ENCODE measurements around the gene PNPLA2.
A peak's percentile ranks its signal among the peaks of the same experiment; 100 is the strongest.

Gene PNPLA2

DNA sequence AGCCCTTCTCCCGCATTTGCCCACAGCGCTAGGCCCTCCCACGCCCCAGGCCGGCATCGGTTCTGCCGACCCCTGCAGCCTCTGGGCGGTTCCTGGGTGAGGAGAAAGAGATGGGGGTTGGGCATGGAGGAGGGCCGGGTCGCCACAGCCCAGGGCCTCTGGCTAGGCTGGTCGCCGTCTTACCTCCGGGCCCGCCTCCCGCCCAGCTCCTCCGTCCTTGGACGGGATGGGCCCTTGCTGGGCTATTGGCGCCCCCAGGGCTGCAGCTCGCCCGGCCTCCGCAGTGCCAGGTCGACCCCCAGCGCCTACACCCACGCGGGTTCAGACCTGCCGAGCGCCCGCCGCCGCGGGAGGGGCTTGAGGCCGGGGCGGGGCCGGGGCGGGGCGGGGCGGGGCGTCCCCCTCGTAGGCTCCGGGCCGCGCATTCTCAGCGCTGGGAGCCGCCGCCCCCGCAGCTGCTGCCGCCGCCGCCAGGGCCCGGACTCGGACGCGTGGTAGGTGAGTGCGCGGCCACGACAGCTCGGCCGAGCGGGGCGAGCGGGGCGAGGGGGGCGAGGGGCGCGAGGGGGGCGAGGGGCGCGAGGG is 13.9 kb downstream of the PNPLA2 start, which contains the start of gene CD151:
Gene CD151, plus strand, starts transcription at position 424 of the 585 bp plus-strand sequence. CDS start 3,118 bp downstream, outside the sequence.
- DNase-seq: peak; percentile 63

DNA sequence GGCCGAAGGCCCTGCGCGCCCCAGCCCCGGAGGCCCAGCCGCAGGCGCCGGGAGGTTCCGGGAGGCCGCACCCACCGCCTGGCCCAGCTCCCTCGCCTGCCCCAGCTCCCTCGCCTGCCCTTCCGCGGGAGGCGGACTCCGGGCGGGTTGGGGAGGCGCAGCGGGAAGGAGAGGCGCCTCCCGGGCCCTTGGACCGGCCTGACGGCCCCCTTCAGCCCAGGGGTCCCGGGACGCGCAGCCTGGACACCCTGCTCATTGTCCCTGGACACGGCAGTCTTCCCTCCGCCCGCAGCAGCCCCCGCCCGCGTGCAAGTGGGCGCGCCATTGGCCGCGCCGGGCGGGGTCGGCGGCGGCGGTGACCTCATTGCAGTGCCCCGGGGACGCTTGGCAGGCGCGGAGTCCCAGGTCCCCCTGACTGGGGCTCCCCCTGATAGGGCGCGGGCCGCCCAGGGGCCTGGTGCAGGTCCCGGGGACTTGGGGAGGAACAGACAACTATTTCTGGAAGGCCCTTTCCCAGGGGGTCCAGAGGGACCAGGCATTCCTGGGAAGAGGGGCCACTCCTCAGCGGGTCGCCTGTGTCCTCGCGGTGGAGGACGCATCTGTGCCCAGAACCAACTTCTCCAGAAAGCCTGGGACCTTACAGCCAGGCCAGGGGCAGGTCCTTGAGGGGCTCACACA is 14.5 kb downstream of the PNPLA2 start:
- DNase-seq: peak; percentile 49

DNA sequence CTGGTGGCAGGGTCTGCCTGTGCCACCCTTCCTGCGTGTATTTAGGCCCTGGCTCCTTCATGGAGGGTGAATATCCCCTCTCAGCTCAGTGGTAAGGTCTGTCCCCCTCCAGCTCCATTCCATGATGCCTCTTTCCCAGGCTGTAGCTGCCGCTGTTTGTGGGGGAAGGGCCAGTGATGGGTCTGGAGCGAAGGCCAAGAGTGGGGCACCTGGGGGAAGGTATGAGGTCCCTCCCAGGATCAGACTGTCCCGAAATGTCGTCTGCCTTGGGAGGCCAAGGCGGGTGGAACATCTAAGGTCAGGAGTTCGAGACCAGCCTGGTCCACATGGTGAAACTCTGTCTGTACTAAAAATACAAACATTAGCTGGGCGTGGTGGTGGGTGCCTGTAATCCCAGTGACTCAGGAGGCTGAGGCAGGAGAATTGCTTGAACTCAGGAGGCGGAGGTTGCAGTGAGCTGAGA is 15.2 kb downstream of the PNPLA2 start:
- no peak for DNase-seq

DNA sequence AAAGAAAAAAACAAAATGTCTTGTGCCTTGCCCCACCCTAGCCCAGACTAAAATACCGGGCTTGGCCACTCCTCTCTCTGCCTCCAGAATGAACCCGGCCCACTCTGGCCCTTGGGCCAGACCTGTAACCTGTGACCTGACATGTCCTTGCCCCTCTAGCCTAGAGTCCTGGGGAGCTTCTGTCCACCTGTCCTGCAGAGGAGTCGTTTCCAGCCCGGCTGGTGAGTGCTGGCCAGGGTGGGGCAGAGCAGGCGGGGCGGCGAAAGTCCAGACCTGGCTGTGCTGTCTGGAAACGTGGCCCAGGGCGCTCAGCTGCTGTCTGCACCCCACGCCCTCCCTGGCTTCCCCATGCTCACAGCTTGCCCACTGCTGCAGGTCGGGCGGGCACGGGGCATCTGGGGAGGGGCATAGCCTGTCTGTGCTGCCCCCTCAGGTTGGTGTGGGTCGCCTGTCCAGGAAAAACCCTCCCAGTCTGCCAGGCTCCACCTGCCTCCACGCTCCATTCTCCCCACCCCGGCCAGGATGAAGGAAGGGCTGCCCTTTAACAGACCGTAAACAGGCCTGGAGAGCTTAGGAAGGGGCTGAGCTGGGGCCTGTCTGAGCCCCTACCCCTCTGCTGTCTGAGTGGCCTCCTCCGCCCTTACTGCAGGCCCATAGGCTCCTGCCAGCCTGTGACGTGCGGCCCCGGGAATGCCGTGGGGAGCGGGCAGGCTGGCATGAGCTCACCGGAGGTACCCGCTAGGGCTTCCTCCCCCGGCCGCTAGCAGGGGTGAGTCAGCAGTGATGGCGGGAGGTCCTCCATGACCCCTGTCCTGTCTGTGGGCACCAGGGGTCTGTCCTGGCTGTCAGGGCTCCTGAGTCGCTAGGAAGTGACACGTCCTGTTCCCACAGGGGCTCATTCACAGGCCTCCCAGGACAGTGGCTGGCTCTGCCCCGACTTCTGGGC is 15.9 kb downstream of the PNPLA2 start:
- no peak for DNase-seq

DNA sequence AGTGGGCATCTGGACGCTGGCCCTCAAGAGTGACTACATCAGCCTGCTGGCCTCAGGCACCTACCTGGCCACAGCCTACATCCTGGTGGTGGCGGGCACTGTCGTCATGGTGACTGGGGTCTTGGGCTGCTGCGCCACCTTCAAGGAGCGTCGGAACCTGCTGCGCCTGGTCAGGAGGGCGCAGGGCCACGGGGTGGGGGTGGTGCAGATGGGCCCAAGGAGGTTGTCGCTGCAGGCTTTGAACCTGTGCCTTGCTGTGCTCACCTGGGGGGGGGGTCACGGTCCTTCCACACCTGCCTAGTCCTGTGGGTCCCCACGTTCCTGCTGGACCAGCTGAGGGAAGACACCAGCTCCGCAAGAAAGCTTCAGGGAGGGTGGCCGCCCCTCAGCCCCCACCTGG is 17.6 kb downstream of the PNPLA2 start:
- no peak for DNase-seq

DNA sequence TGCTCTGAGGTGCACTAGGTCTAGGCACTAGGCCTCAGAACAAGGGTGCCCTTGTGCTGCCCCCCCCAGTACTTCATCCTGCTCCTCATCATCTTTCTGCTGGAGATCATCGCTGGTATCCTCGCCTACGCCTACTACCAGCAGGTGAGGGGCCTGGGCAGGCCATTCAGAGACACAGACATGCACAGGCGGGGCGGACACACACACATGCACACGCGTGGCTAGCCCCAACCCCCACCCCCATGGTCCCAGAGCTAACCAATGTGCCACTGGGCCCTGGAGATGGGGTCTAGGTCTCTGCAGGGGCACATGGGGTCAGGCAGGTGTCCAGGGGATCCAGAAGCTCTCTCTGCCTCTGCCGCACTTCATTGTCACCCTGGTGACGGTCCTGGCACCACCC is 18.0 kb downstream of the PNPLA2 start:
- DNase-seq: no peak

DNA sequence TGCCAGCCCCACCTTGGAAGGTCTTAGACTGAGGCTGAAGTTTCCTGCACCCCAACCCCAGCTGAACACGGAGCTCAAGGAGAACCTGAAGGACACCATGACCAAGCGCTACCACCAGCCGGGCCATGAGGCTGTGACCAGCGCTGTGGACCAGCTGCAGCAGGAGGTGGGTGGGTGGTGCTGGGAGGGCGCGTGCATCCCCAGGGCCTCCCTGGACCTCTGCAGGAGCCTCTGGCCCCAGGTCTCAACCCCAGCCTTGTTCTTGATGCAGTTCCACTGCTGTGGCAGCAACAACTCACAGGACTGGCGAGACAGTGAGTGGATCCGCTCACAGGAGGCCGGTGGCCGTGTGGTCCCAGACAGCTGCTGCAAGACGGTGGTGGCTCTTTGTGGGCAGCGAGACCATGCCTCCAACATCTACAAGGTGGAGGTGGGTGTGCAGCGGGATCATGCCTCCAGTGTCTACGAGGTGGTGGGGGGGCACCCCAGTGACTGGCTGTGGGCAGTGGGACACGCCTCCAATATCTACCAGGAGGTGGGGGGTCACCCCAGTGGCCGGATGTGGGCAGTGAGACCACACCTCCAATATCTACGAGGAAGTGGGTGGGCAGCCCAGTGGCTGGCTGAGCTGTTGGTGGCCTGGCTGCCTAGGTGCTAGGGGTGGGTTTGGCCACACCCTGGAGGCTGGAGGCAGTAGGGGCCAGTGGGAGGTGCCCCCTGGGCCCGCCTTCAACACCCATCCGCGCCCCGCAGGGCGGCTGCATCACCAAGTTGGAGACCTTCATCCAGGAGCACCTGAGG is 18.7 kb downstream of the PNPLA2 start:
- DNase-seq: no peak

DNA sequence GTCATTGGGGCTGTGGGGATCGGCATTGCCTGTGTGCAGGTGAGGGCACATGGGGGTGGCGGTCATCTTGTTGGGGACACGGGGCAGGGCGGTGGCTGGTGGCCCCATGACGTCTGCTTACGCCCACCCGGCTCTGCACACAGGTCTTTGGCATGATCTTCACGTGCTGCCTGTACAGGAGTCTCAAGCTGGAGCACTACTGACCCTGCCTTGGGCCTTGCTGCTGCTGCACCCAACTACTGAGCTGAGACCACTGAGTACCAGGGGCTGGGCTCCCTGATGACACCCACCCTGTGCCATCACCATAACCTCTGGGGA is 19.2 kb downstream of the PNPLA2 start:
- no peak for DNase-seq

DNA sequence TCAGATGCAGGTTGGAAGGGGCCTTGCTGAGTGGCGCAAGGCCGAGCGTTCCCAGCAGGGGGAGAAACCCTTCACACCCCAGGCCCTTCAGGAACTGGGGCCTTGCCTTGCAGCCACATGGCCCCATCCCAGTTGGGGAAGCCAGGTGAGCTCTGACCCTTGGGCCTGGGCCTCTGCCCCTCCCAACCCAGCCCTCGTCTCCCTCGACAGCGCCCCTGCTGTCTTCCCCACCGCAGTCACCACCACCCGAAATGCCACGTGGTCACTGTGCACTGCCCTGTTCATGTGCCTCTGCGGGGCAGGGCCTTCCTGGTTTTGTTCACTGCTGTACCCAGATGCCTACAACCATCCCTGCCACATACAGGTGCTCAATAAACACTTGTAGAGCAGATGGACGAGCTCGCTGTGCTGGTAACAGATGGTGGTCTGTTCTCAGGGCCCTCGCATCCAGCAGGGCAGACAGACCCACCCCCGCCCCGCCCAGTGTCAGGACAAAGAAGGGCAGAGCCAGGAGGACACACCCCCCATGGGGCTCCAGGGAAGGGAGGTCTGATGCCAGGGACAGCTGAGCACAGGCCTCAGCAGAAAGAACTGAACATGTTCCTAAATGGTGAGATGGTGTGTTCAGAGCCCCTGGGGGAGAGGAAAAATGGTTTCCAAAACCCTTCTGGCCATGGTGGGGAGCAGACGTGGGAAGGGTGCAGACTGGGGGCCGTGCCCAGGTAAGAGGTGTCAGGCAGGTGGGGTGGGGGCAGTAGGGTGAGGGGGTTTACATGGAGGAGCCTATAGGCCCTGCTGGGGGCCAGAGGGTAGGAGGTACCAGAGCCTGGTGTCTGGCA is 19.9 kb downstream of the PNPLA2 start:
- no peak for DNase-seq

DNA sequence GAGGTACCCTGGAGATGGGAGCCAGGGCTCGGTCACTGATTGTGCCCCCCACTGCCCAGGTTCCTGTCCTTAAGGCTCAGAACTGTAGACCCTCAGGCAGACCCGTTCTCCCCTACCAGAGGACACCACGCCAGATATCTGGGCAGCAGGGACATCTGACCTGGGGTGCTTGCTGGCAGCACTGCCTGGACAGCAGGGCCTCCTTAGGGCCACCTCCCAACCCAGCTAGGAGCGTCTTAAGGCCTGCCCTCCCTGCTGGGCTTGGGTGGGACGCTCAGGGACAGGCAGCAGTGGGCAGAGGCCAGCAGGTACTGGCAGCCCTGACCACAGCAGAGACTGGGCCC is 20.5 kb downstream of the PNPLA2 start:
- no peak for DNase-seq

DNA sequence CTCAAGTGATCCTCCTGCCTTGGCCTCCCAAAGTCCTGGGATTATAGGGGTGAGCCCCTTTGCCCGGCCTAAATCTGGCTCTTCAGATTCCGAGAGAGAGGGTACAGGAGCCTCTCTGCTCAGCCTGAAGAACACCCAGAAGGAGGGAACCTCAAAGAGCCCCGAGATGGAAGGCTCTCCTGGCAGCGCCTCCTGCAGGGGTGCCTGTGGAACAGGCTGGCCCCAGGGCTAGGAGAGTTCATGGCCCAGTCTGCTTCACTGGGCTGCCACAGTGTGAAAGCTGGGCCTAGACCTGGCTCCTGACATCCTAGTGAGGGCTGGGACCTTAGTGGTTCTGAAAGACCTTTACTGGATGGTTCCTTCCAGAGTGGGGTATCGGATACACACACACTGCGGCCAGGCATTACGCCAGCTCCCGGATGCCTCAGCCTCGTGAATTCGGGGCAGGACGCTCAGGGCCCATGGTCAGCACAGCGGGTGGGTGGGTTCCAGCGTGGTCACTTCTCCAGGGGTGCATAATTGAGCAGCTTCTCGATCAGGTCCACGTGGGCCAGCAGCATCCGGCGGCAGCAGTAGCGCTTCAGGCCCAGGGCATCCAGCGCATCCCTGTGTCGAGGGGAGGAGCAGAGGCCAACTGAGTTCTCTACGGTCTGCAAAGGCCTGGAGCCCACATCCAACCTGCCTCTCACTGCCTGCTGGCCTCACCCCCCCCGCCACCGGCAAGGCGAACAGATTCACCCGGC is 21.3 kb downstream of the PNPLA2 start:
- DNase-seq: no peak

DNA sequence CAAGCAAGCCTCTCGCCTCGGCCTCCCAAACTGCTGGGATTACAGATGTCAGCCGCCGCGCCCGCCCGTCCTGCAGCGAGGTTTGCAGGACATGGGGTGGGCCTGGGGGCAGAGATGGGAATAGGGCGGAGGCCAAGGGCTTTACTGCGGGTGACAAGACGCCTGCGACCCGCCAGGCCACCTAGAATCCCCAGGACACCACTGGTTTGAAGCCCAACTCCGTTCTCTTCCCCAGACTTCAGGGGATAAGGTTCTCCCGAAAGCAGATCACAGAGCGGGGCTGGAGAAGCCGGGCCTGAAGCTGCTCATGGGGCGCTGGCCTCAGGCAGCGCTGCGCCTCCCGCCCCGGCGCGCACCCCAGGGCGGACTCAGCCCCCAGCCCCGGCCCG is 23.3 kb downstream of the PNPLA2 start:
- no peak for DNase-seq

DNA sequence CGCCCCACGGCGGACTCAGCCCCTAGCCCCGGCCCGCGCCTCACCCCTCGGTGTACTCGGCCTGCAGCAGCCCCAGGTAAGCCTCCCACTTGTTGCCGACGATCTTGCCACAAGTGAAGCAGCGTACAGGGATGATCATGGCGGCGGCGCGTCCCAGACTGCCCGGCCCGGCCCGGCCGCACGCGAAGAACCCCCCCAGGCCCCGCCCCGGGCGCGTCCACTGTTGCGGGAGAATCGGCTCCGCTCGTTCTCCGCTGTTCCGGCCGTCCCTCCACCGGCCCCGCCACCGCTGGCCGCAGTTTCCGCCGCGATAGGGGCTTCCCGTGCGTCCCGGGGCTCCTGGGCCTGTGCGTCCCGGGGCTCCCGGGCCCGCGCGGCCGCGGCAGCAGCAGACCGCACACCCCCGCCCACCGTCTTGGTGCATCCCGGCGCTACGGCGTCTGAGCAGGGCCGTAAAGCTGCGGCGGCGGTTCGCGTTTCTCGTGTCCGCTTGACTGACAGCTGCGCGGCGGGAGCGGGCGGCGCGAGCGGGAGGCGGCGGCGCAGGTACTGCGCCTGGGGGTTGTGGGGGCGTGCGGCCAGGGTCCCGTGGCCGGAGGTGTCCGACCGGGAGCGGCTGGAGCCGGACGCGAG is 23.8 kb downstream of the PNPLA2 start, which contains the start of the genes POLR2L and TSPAN4:
Gene POLR2L, minus strand, starts transcription at position 160 of the 633 bp plus-strand sequence. Its CDS starts 21 bp downstream, at position 139.
Gene TSPAN4, plus strand, starts transcription at position 483 of the 633 bp plus-strand sequence. CDS start 7,453 bp downstream, outside the sequence.
- DNase-seq: peak; percentile 93

DNA sequence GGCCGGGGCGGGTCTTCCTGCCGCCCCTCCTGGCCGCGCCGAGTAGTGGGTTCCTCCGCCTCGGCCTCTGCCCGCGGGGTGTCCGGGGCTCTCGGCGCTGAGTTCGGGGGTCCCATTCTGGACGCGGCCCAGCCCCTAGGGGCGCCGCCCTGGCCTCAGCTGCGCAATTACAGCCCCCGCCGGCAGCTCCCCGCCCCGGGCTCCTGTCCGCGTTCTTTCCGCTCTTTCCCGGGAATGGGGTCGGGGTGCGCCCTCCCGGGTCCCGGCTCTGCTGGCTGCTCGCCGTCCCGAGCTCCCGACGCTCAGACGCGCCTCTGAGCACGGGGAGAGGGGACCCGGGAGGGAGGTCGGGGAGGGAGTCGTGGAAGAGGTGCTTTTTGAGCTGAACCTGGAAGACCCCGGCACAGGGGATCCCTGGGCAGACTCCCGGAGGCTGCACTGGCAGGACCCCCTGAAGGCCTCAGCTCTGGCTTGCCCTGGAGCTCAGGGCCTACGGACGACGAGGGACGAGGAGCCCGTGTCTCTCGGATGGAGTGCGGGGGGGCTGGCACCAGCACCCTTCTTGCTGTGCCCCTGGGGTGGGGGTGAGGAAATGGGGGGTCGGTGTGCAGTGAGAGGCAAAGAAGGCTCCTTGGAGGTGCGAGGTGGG is 24.5 kb downstream of the PNPLA2 start:
- DNase-seq: no peak

DNA sequence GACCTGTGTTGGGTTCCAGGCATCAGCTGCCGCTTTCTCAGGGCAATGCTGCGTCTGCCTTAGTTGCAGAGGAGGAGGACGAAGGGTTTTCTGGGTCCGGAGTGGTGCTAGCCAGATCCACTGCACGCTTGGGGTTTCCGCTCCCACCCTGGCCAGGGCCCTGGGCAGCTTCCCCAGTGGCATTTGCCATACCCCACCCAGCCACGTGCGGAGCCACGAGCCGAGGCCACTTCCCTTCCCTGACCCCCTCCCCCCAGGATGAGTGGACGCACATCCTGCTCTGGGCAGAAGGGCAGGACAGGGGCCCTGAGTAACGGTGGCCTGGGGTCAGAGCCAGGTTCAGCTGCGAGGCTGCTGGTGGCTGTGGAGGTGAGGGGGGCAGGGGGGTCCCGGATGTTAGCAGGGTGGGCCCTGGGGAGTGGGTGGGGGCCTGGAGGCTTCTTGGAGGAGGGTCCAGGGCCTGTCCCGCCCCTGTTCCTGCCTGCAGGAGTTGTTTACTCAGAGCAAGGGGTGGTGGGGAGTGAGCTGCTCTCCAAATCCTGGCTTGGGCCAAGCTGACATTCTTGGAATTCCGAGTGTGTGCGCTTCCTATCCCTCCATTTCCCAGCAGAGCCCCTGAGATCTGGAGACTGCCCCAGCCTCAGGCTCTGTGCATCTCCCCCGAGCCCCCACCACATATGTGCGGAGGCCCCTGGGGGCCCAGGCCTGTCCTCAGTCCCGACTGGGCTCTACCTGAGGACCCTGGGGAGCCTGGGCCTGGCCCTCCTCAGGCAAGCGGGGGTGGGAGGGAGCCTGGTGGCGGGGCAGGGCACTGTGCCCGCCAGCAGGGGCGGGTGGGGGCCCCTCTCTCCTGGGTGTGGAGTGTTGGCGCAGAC is 25.3 kb downstream of the PNPLA2 start:
- DNase-seq: no peak

DNA sequence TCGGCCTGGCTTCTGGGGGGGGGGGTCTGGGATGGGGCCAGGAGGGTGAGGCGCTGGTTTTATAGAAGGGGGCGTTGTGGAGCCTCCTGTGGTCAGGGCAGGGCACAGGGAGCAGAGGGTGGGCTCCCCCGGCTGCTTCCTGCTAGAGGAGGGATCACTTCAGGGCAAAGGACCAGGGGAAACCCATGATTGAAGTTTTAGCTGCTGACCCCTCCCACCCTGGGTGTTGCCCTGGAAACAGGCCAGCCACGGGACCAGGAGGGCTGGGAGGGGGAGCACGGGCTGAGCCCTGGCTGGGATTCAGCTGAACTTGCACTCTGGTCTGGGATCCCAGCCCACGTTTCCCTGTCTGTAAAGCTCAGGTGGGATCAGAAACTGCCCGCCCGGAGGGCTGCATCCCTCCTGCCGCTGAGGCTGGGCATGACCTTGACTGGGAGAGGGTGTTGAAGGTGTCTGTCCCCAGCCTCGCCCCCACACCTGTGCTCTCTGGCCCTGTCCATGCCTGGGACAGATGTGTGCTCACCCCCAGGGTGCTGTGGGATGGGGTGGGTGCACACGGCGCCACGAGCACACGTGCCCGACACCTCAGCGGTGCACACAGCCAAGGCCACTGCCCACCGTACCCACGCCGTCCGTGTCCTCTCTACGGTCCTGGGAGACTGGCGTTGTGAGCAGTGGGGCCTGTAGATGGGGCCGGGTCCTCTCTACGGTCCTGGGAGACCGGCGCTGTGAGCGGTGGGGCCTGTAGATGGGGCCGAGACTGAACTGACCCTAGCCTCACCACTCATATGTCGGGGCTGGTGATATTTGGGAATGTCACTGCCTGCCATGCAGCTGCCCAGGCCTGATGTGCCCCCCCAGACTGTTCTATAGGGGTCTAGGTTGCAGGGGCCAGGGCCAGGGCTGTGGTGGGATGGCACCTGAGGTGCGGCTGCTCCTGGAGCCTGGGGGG is 26.3 kb downstream of the PNPLA2 start:
- no peak for DNase-seq

DNA sequence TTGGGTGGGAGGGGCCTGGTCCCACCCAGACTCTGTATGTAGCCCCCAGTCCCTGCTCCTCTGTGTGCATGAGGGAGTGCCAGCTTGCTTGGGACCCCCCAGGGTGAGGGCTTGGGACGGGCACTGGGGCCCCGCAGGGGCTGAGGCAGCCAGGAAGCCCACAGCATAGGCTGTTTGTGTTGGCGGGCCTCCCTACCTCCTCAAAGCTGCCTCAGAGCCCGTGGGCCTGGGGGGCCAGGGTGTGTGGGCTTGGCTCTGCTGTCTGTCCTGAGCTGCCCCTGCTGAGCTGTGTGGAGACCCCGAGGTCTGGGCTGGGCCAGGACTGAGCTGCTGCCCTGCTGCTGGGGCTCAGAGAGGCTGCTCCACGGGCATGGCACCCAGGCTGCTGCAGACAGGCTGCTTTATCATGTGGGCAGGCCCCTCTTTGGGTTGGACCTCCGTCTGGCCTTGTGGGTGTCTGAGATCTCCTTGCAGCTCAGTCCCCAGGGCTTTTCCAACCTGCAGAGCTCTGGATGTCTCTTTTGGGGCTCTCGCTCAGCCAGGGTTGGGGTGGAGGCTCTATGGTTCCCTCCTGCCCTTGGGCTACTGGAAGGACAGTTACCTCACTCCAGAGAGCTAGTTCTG is 27.3 kb downstream of the PNPLA2 start:
- no peak for DNase-seq

Data from activated CD4-positive, alpha-beta T cell treated with anti-CD3 and anti-CD28 coated beads for 48 hours (primary cell).